Neural crest cell (in vitro differentiated cells): ENCODE measurements around the gene PRR15L. TPM values are rescaled to one million over a fixed set of nuclear protein-coding genes. Genes with fewer than 3 reads are reported as not detected.

ENCODE experiments used
- DNase-seq: peaks from one replicate; pipeline ENCODE4 v3.0.0; 2021; ENCODE audit warnings: low read depth, mixed read lengths, low spot score
- H3K27ac Mint-ChIP-seq: one replicate; pipeline ENCODE4 v1.8.0; 2021; ENCODE audit warnings: mild to moderate bottlenecking, mixed read lengths; ENCODE audit not compliant: unreplicated experiment
- H3K27me3 Mint-ChIP-seq: 2 replicates; pipeline ENCODE4 v1.8.0; 2021; ENCODE audit warnings: low read depth, mild to moderate bottlenecking, mixed read lengths
- H3K36me3 Mint-ChIP-seq: 2 replicates; pipeline ENCODE4 v1.8.0; 2021; ENCODE audit warnings: low read depth, mild to moderate bottlenecking, mixed read lengths
- H3K4me1 Mint-ChIP-seq: 2 replicates; pipeline ENCODE4 v1.8.0; 2021; ENCODE audit warnings: mixed read lengths
- H3K4me3 Mint-ChIP-seq: one replicate; pipeline ENCODE4 v1.8.0; 2021; ENCODE audit warnings: mild to moderate bottlenecking, mixed read lengths
- H3K9me3 Mint-ChIP-seq: 2 replicates; pipeline ENCODE4 v1.8.0; 2021; ENCODE audit warnings: mixed read lengths
- total RNA-seq: library from RNA; stranded (reverse); gene quantifications from 2 replicates; pipeline ENCODE4 v1.2.1, GENCODE V29; 2021
- TF ChIP-seq, protein P1 (sequence below): fragments of 200-600 bp; sonication (generic); conservative IDR thresholded peaks from 2 replicates; pipeline ENCODE4 v1.5.0; 2021; ENCODE audit warnings: antibody characterized with exemption, mild to moderate bottlenecking

The PRR15L gene
- total RNA-seq, 1 donor from 2014 or later = not detected

DNA sequence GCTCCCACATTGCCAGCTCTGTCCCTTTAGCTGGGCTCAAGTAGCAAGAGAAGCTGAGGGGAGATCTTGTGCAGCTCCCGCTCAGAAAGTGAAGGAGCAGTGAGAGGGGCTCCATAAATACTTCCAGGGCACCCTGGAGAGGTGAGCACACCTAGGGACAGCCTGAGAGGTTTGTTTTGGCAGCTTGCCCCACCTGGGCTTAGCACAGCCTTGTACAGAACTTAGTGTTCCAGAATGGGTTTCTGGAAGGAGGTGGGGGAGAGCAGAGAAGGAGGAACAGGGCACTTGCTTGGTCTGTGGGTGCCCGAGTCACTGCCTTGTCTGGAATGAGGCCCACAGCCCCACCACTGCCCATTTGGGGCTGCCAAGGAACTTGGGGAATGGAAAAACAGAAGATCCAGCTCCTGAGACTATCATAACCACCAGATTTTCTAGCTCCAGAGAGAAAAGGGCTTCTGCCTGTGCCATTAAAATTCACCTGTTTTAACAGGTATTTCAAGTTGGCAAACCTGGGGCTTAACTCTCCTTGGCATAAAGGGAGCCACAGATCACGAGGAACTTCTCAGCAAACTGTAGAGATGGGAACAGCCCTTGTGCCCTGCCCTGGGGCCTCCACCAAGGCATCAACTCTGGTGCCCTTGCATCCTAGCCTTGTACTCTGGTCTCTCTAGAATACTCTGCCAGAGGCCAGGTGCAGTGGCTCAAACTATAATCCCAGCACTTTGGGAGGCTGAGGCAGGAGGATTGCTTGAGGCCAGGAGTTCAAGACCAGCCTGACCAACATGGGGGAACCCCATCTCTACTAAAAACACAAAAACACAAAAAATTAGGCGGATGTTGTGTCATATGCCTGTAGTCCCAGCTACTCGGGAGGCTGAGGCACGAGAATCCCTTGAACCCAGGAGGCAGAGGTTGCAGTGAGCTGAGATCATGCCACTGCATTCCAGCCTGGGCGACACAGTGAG lies 1.9 kb downstream of the PRR15L start:
- TF ChIP-seq, protein P1, sequence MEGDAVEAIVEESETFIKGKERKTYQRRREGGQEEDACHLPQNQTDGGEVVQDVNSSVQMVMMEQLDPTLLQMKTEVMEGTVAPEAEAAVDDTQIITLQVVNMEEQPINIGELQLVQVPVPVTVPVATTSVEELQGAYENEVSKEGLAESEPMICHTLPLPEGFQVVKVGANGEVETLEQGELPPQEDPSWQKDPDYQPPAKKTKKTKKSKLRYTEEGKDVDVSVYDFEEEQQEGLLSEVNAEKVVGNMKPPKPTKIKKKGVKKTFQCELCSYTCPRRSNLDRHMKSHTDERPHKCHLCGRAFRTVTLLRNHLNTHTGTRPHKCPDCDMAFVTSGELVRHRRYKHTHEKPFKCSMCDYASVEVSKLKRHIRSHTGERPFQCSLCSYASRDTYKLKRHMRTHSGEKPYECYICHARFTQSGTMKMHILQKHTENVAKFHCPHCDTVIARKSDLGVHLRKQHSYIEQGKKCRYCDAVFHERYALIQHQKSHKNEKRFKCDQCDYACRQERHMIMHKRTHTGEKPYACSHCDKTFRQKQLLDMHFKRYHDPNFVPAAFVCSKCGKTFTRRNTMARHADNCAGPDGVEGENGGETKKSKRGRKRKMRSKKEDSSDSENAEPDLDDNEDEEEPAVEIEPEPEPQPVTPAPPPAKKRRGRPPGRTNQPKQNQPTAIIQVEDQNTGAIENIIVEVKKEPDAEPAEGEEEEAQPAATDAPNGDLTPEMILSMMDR = no peak
- Mint-ChIP-seq H3K27me3 (peaks cover 4% of the 10 kb centered on the region), H3K9me3 (no peaks in the 10 kb centered on the region), H3K4me1 (no peaks in the 10 kb centered on the region), H3K36me3 (no peaks in the 10 kb centered on the region), H3K4me3 (no peak overlapping the region), H3K27ac (no peak overlapping the region)
- no peak for DNase-seq

DNA sequence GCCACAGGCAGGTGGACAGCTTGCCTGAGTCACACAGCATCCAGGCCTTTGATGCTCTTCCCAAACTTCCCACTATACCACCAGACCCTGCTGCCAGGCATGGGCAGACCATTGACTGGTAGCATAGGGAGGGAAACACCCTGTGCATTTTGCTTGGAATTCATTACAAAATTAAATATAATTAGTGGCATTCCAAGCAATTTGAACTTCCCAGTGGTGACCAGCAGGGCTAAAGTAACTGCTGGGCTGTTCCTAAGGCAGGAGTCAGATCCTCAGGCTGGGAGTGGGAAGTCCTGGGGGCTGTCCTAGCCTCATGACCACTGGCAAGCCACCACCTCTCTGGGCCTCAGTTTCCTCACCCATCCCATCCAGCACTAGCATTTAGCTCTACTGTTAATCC lies 3.8 kb downstream of the PRR15L start:
- TF ChIP-seq, protein P1 = peak; percentile 31
- Mint-ChIP-seq H3K27me3 (no peaks in the 10 kb centered on the region), H3K9me3 (no peaks in the 10 kb centered on the region), H3K36me3 (no peaks in the 10 kb centered on the region), H3K27ac (no peak overlapping the region), H3K4me1 (peaks cover 17% of the 10 kb centered on the region), H3K4me3 (no peak overlapping the region)
- DNase-seq = no peak

DNA sequence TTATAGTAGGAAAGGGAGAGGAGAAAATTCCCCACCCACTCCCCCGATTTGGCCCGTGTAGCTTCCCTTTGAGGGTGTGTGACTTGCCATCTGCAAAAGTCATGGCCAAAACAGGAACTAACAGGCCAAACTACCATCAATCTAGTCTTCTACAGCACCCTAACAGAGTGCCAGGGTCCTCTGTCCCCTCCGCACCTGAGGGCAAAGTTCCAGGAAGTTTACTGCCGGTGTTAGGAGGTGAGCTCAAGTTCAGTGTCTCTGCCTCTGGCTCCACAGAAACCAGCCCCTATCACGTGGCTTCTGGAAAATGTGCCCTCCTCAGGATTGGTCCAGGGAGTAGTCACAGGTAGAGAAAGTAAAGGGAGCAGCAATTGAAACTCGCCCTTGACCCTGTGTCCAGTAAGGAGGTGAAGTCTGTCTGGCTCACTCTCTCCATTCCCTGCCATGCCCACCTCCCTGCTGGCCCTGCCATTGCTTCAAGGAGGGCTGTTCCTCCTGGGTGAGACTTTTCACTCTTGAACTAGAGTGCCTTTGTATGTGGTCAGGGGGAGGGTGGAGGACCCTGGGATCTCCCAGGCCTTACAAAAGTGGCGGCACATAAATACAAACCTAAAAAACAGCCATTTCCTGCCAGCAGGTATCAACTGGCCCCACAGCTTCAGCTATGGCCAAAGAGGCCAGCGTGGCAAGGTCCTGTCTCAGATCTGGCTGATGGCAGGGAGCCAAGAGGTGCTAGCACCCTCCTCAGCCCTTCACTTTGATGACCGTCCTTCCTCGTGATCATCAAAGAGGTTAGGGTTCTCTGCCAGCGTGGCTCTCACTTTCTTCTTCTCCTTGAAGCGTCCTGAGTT lies 5.3 kb downstream of the PRR15L start:
- no peak for DNase-seq
- H3K27ac Mint-ChIP-seq = no peak overlapping the region
- TF ChIP-seq, protein P1 = no peak
- no peaks in the 10 kb centered on the region for H3K36me3 Mint-ChIP-seq
- H3K4me3 Mint-ChIP-seq = no peak overlapping the region
- no peaks in the 10 kb centered on the region for H3K27me3 Mint-ChIP-seq
- H3K4me1 Mint-ChIP-seq = peaks cover 19% of the 10 kb centered on the region
- no peaks in the 10 kb centered on the region for H3K9me3 Mint-ChIP-seq

DNA sequence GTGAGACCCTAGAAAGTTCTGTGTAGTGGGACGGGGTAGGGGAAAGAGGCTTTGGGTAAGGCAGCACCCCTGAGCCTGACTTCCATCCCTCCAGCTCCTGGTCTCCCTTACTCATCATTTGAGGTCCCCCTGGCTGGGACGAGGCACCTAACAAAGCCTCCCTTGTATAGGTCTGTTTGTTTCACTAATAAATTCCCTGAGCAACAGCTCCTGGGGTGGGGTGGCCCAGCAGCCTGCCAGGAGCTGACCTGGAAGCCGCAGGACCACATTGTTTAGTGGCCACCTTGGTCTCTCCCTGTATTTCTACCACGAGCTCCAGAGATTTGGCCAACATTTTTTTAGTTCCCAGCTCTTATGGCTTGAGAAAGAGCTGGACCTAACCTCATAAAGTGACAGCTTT lies 7.2 kb downstream of the PRR15L start:
- H3K36me3 Mint-ChIP-seq = no peaks in the 10 kb centered on the region
- DNase-seq = no peak
- no peaks in the 10 kb centered on the region for H3K9me3 Mint-ChIP-seq
- H3K4me1 Mint-ChIP-seq = peaks cover 19% of the 10 kb centered on the region
- no peak overlapping the region for H3K27ac Mint-ChIP-seq
- TF ChIP-seq, protein P1 = no peak
- no peak overlapping the region for H3K4me3 Mint-ChIP-seq
- no peaks in the 10 kb centered on the region for H3K27me3 Mint-ChIP-seq

DNA sequence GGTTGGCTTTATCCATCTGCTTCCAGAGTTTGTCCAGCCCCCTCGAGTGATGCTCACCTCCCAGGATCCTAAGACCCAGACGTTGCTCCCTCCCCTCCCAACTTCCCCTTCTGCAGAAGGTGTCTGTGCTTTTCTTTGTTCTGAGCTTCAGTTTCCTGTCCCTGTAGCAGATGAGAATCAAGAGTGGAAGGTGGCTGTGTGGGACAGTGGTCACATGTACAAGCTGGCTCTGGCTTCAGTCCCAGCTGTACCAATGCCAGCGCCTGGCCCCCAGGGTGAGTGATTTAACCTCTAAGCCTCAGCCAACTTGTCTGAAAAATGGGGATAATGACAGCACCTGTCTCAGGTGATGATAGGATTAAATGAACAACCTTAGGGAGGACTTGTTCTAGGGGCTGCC lies 7.7 kb downstream of the PRR15L start:
- TF ChIP-seq, protein P1 = no peak
- Mint-ChIP-seq H3K4me1 (peaks cover 19% of the 10 kb centered on the region), H3K9me3 (no peaks in the 10 kb centered on the region), H3K4me3 (no peak overlapping the region), H3K27ac (no peak overlapping the region), H3K27me3 (no peaks in the 10 kb centered on the region), H3K36me3 (no peaks in the 10 kb centered on the region)
- no peak for DNase-seq
